GM23248 (cell line): ENCODE results near the gene DCDC1.

Source experiments
- EZH2 ChIP-seq: fragments of 200-600 bp; sonication (generic); IDR thresholded peaks from 2 replicates; pipeline ENCODE4 v1.6.1; 2018; ENCODE audit warnings: antibody characterized with exemption, mild to moderate bottlenecking; ENCODE audit not compliant: insufficient read depth, poor library complexity, severe bottlenecking
- EZH2phosphoT487 ChIP-seq: fragments of 200-600 bp; sonication (generic); IDR thresholded peaks from 2 replicates; pipeline ENCODE4 v1.6.1; 2018; ENCODE audit warnings: antibody characterized with exemption, moderate library complexity, mild to moderate bottlenecking, low read depth; ENCODE audit not compliant: insufficient read depth

GRCh38 chr11:30917266-30917665 lies 452.3 kb downstream of the DCDC1 start:
- TF ChIP-seq EZH2 (no peak), EZH2phosphoT487 (no peak)
